GM12864 (cell line): ENCODE results near the gene TALDO1.

Experiments used
- DNase-seq: peaks from one replicate; pipeline ENCODE4 v3.0.0-alpha.2; 2011; ENCODE audit warnings: low read depth
- H3K4me3 ChIP-seq: 2 replicates; pipeline ENCODE4 v1.5.1; 2011; ENCODE audit warnings: mild to moderate bottlenecking, low read depth, low read length, control low read depth
- CTCF ChIP-seq: IDR thresholded peaks from 2 replicates; pipeline ENCODE4 v1.5.1; 2011; ENCODE audit warnings: low read depth, mild to moderate bottlenecking, moderate library complexity, low read length, control low read depth, inconsistent platforms; ENCODE audit errors: missing control alignments

TALDO1 gene

GRCh38 chr11:813456-814096, 66.3 kb downstream of the TALDO1 start:
- no peak for DNase-seq
- no peak for TF ChIP-seq CTCF
- H3K4me3 ChIP-seq, result no peak overlapping the region
